Hematopoietic multipotent progenitor cell treated with erythropoietin and hydrocortisone succinate and interleukin-3 and kit ligand, for 6 days (in vitro differentiated cells): ENCODE measurements around the gene PTCH2.

Experiments
- DNase-seq: peaks from one replicate; pipeline ENCODE4 v3.0.0-alpha.2; 2015

PTCH2 gene, protein sequence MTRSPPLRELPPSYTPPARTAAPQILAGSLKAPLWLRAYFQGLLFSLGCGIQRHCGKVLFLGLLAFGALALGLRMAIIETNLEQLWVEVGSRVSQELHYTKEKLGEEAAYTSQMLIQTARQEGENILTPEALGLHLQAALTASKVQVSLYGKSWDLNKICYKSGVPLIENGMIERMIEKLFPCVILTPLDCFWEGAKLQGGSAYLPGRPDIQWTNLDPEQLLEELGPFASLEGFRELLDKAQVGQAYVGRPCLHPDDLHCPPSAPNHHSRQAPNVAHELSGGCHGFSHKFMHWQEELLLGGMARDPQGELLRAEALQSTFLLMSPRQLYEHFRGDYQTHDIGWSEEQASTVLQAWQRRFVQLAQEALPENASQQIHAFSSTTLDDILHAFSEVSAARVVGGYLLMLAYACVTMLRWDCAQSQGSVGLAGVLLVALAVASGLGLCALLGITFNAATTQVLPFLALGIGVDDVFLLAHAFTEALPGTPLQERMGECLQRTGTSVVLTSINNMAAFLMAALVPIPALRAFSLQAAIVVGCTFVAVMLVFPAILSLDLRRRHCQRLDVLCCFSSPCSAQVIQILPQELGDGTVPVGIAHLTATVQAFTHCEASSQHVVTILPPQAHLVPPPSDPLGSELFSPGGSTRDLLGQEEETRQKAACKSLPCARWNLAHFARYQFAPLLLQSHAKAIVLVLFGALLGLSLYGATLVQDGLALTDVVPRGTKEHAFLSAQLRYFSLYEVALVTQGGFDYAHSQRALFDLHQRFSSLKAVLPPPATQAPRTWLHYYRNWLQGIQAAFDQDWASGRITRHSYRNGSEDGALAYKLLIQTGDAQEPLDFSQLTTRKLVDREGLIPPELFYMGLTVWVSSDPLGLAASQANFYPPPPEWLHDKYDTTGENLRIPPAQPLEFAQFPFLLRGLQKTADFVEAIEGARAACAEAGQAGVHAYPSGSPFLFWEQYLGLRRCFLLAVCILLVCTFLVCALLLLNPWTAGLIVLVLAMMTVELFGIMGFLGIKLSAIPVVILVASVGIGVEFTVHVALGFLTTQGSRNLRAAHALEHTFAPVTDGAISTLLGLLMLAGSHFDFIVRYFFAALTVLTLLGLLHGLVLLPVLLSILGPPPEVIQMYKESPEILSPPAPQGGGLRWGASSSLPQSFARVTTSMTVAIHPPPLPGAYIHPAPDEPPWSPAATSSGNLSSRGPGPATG

GRCh38 chr1:44842862-44843655 lies at the start of gene PTCH2:
PTCH2 (minus strand) TSS chr1:44843253; CDS start chr1:44842932, 321 bp downstream.
- DNase-seq = peak; percentile 74

DNA sequence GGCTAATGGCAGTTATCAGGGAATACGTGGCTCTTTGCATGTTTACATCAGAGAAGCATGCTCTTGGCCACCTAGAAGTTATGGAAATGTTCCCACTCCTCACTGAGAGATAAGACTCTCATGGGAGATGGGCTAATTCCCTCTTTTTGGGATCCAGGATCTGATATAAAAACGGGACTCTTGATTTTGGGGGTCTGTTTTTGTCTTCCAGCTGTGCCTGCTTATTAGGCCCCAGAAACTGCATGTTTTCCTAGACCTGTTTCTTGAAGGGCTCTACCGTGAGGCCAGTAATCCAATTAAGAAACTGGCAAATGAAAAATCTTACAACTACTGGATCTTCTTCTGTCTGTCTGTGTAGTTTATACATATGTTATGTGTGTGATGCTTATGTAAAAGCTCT lies 47.0 kb upstream of the PTCH2 start:
- no peak for DNase-seq

GRCh38 chr1:44885406-44885805 lies 42.4 kb upstream of the PTCH2 start:
- no peak for DNase-seq

DNA sequence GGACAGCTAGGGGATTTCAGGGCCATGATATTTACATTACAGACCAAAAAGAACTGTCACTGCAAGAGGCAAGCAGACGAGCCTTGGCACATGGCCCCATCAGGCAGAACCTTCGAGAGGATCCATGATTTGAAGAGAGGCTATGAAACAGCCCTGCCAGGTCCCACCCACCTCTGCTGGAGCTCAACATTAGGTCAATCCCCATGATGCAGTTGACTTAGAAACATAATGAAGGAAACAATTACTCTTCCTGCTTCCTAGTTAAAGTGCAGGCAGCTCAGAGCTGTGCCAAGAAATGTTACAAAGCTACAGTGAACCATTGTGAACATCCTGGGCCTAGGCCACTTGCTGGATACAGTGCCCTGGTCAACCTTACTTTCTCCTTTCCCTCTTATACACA lies 41.7 kb upstream of the PTCH2 start:
- DNase-seq = no peak

- no peak for DNase-seq
Observed at GRCh38 chr1:44881011-44881632, 38.1 kb upstream of the PTCH2 start.

- no peak for DNase-seq
Observed at GRCh38 chr1:44874155-44874554, 31.1 kb upstream of the PTCH2 start.

- no peak for DNase-seq
Observed at GRCh38 chr1:44870096-44870495, 27.0 kb upstream of the PTCH2 start.

GRCh38 chr1:44867801-44868200 lies 24.7 kb upstream of the PTCH2 start:
- DNase-seq = no peak

DNA sequence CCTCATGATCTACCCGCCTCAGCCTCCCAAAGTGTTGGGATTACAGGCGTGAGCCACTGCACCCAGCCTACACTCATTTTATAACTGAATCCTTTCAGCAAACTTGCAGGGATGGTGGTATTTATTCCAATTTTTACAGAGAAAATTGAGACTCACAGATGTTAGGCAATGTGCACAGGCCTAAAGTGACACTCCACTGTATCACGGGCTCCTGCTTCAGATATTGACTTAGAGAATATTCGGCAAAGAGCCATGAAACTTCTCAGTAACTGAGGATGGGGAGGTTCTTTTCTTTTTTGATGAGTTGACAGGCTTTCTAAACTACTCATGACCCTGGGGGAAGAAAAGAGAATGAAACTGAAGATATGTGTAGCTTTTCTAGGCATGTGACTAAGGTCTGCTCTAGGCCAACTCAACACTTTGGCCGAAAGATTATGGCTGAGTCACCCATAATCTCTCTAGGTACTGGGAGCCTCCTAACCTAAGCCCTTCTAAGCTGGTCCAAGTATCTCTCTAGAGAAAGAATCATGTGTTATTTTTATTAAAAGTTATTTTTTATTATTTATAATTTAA lies 19.9 kb upstream of the PTCH2 start:
- no peak for DNase-seq

- no peak for DNase-seq
Observed at GRCh38 chr1:44860891-44861425, 17.9 kb upstream of the PTCH2 start.

DNA sequence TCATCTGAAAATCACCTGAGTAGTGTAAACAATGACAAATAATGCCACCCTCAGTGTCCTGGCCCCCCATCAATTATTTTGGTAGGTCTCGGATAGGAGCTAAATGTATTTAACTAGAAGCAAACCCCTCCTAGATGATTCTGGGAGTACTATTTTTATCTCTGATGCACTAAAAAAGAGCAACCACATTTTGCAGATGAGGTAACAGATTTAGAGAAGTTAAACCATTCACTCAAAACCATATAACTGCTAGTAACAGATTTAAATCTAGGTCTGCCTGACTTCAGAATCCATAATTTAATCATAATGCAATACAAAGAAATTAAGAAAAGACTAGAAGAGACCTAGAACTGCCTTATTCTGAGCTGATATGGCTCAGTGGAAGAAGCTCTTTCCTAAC lies 17.3 kb upstream of the PTCH2 start:
- DNase-seq = peak; percentile 16

DNA sequence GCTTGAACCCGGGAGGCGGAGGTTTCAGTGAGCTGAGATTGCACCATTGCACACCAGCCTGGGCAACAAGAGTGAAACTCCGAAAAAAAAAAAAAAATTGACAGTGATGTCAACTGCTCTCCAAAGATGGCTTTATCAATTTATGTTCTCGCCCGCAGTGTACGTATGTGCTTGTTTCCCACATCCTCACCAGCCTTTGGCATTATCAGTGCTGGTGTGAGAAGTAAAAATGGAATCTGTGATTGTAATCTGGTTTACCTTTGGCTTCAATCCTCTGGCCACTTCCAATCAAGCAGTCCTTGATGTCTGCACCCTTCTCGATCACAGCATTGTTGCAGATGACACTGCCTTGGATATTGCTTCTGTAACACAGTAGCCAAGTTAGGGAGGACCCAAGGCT lies 14.4 kb upstream of the PTCH2 start:
- DNase-seq = no peak

- no peak for DNase-seq
Observed at GRCh38 chr1:44855742-44856141, 12.7 kb upstream of the PTCH2 start.

DNA sequence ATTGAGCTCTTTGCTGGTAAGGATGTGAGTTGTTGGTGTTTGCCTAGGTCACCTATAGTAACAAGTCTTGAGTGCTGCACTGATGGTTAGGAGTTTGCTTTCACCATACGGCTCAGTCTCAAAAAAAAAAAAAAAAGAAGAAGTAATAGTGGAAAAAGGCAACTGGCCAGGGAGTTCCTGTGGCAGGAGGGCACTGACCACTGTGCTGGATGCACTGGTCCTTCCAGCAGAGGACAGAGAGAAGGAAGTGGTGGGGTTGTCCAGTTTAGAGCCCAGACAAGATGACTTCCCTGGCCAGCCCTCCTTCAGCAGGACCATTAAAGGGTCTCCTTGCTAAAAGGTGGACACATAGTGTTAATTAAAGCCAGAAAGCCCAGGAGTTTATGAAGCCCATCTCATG lies 11.9 kb upstream of the PTCH2 start:
- no peak for DNase-seq

- no peak for DNase-seq
Observed at GRCh38 chr1:44853201-44853600, 10.1 kb upstream of the PTCH2 start.

GRCh38 chr1:44851308-44851707 lies 8.3 kb upstream of the PTCH2 start:
- DNase-seq = no peak

- DNase-seq = no peak
Observed at GRCh38 chr1:44849575-44850132, 6.6 kb upstream of the PTCH2 start.

- DNase-seq = no peak
Observed at GRCh38 chr1:44848456-44849181, 5.6 kb upstream of the PTCH2 start.

GRCh38 chr1:44847845-44848244 lies 4.8 kb upstream of the PTCH2 start:
- no peak for DNase-seq

DNA sequence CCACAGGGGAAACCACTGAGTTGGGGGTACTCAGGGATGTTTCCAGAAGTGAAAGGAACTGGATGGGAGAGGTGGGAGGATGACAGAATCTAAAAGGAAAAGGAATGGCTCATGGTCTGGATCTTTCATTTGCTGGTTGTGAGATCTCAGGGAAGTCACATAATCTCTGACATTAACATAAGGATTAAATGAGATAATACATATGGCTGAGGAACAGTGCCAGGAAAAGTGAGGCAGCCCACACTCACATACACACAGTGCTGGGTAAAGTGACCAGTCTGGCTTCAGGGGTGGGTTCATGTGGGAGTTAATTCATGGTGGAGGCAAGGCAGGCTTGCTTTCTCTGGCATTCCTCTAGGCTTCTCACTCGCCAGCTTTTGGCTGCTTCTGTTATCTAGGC lies 3.9 kb upstream of the PTCH2 start:
- DNase-seq = no peak
